Mucosa of descending colon (tissue), 3 donors: ENCODE data around the gene LILRA1. TPM values are rescaled to one million over a fixed set of nuclear protein-coding genes. Genes with fewer than 3 reads are reported as not detected.
"Not testable (repeated sequence)": the region's sequence is repeated elsewhere in the genome, so short reads cannot be mapped to it uniquely, and the experiment has no call there.

Source experiments
- ATAC-seq: fragments of 200-7000 bp; cut with Tn5 transposase; one replicate; pipeline ENCODE4 v1.9.1; 2020; ENCODE audit warnings: mild to moderate bottlenecking, moderate library complexity
- DNase-seq, 3 donors: peaks; one replicate each; pipeline ENCODE4 v3.0.0-alpha.2; 2020
- H3K36me3 ChIP-seq: fragments of 200-600 bp; one replicate; pipeline ENCODE4 v1.8.0; 2021; ENCODE audit warnings: low read depth, mild to moderate bottlenecking
- H3K4me1 ChIP-seq: fragments of 200-600 bp; one replicate; pipeline ENCODE4 v1.8.0; 2021; ENCODE audit warnings: low read depth, mild to moderate bottlenecking
- H3K4me3 ChIP-seq: fragments of 200-600 bp; one replicate; pipeline ENCODE4 v1.8.0; 2021; ENCODE audit warnings: mild to moderate bottlenecking
- H3K9me3 ChIP-seq: fragments of 200-600 bp; one replicate; pipeline ENCODE4 v1.8.0; 2021; ENCODE audit warnings: mild to moderate bottlenecking
- CTCF ChIP-seq: fragments of 200-600 bp; IDR thresholded peaks from one replicate; pipeline ENCODE4 v1.8.0; 2022; ENCODE audit warnings: antibody characterized with exemption, mild to moderate bottlenecking
- intact Hi-C, 2 donors: fragments of 100-400 bp; cut with DNase I in 1 of 2; cut with micrococcal nuclease in 1 of 2; formaldehyde crosslinking; loops; one replicate each; pipeline versions ENCODE4 v1.11.0 to v1.11.1; 2022; cut with DNase I, micrococcal nuclease
- total RNA-seq, 3 donors: library from RNA; stranded (reverse); fragmentation: NEBNext Ultra II Directional in 2 of 3; extraction: Animal tissue kit (Norgen Biotek cat#: 25700) in 2 of 3; gene quantifications; one replicate each; pipeline versions ENCODE4 v1.2.1 to v1.2.4, GENCODE V29; 2021 to 2023
- donor health status: DM: no; HTN: no; CAD: no; lungs with moderate emphysema.
- donor health status: DM: no; HTN: no; CAD: no.
- donor health status: DM: no; HTN: yes; CAD: no.

Gene LILRA1
- total RNA-seq, 3 donors from 2014 or later: 0.49 to 2.4 (median 0.76) TPM

GRCh38 chr19:54554006-54554405, 39.4 kb upstream of the LILRA1 start:
- no peak overlapping the region for H3K4me3 ChIP-seq
- no peak for TF ChIP-seq CTCF
- intact Hi-C loops: no loop called here
- no peaks in the 10 kb centered on the region for H3K9me3 ChIP-seq
- ATAC-seq (no peak), DNase-seq (no peak)
- no peaks in the 10 kb centered on the region for H3K4me1 ChIP-seq
- H3K36me3 ChIP-seq: no peaks in the 10 kb centered on the region

GRCh38 chr19:54554896-54555295, 38.5 kb upstream of the LILRA1 start:
- ATAC-seq (no peak), DNase-seq (no peak)
- Histone ChIP-seq H3K4me1 (no peaks in the 10 kb centered on the region), H3K4me3 (no peak overlapping the region), H3K36me3 (no peaks in the 10 kb centered on the region), H3K9me3 (no peaks in the 10 kb centered on the region)
- intact Hi-C loops: no loop called here
- TF ChIP-seq CTCF: no peak

- no peaks in the 10 kb centered on the region for H3K9me3 ChIP-seq
- no peak overlapping the region for H3K4me3 ChIP-seq
- ATAC-seq: no peak
Observed at GRCh38 chr19:54556194-54556593, 37.2 kb upstream of the LILRA1 start.

GRCh38 chr19:54558339-54558738, 35.1 kb upstream of the LILRA1 start:
- DNase-seq (no peak), ATAC-seq (no peak)
- H3K4me1 ChIP-seq: no peaks in the 10 kb centered on the region
- no peak for TF ChIP-seq CTCF
- H3K9me3 ChIP-seq: no peaks in the 10 kb centered on the region
- no peak overlapping the region for H3K4me3 ChIP-seq
- intact Hi-C loops: no loop called here
- H3K36me3 ChIP-seq: no peaks in the 10 kb centered on the region

More at GRCh38 chr19:54556194-54556593, 37.2 kb upstream of the LILRA1 start:
- TF ChIP-seq CTCF: no peak
- intact Hi-C loops: no loop called here
- H3K4me1 ChIP-seq: no peaks in the 10 kb centered on the region
- no peak for DNase-seq
- H3K36me3 ChIP-seq: no peaks in the 10 kb centered on the region

GRCh38 chr19:54560881-54561385, 32.5 kb upstream of the LILRA1 start:
- no peaks in the 10 kb centered on the region for H3K4me1 ChIP-seq
- TF ChIP-seq CTCF: no peak
- ATAC-seq (no peak), DNase-seq (no peak)
- no peak overlapping the region for H3K4me3 ChIP-seq
- intact Hi-C loops: no loop called here
- H3K9me3 ChIP-seq: no peaks in the 10 kb centered on the region
- no peaks in the 10 kb centered on the region for H3K36me3 ChIP-seq

GRCh38 chr19:54561840-54562239, 31.6 kb upstream of the LILRA1 start:
- intact Hi-C loops: no loop called here
- Histone ChIP-seq H3K4me3 (no peak overlapping the region), H3K9me3 (no peaks in the 10 kb centered on the region), H3K36me3 (no peaks in the 10 kb centered on the region), H3K4me1 (no peaks in the 10 kb centered on the region)
- no peak for TF ChIP-seq CTCF
- no peak for DNase-seq
- no peak for ATAC-seq

- H3K4me3 ChIP-seq, H3K9me3 ChIP-seq, DNase-seq, H3K36me3 ChIP-seq, H3K4me1 ChIP-seq, ATAC-seq, intact Hi-C loops: not testable (repeated sequence)
Observed at GRCh38 chr19:54563206-54563605, 30.2 kb upstream of the LILRA1 start.
